OCI-LY3 (cell line): ENCODE results near the gene DAP.
A peak's percentile ranks its signal among the peaks of the same experiment; 100 is the strongest.

Experiments
- H2AFZ ChIP-seq: fragments of 200-600, 300-600 bp; shearing (Covaris generic); 2 replicates; pipeline ENCODE4 v1.6.0; 2014; ENCODE audit warnings: antibody characterized with exemption, low read depth, low read length
- H3K27ac ChIP-seq: fragments of 200-600, 300-600 bp; sonication (generic); 2 replicates; pipeline ENCODE4 v1.5.1; 2014; ENCODE audit warnings: mild to moderate bottlenecking, low read length, moderate library complexity, mixed read lengths
- H3K27me3 ChIP-seq: fragments of 200-600, 300-600 bp; sonication (generic); 2 replicates; pipeline ENCODE4 v1.6.1; 2014; ENCODE audit warnings: low read depth, low read length, mixed read lengths
- H3K36me3 ChIP-seq: fragments of 200-600, 300-600 bp; sonication (generic); replicated peaks from 2 replicates; pipeline ENCODE3; 2014; ENCODE audit warnings: low read depth, low read length, mixed read lengths
- H3K4me1 ChIP-seq: fragments of 300-600, 200-600 bp; sonication (generic); 2 replicates; pipeline ENCODE4 v1.6.1; 2014; ENCODE audit warnings: low read length, mixed read lengths
- H3K4me2 ChIP-seq: fragments of 200-600, 300-600 bp; sonication (generic); 2 replicates; pipeline ENCODE4 v1.6.1; 2014; ENCODE audit warnings: low read length, mixed read lengths
- H3K4me3 ChIP-seq: fragments of 300-600, 200-600 bp; sonication (generic); 2 replicates; pipeline ENCODE4 v1.5.1; 2014; ENCODE audit warnings: antibody characterized with exemption, mild to moderate bottlenecking, low read length, moderate library complexity
- H3K79me2 ChIP-seq: fragments of 300-600, 200-600 bp; shearing (Covaris generic); 2 replicates; pipeline ENCODE4 v1.6.1; 2014; ENCODE audit warnings: mild to moderate bottlenecking, low read length, mixed read lengths
- H3K9ac ChIP-seq: fragments of 300-600, 200-600 bp; shearing (Covaris generic); 2 replicates; pipeline ENCODE4 v1.6.0; 2014; ENCODE audit warnings: mild to moderate bottlenecking, low read length, moderate library complexity
- H3K9me3 ChIP-seq: fragments of 200-600, 300-600 bp; shearing (Covaris generic); 2 replicates; pipeline ENCODE4 v1.6.1; 2014; ENCODE audit warnings: low read length, mixed read lengths; ENCODE audit not compliant: insufficient read depth
- H4K20me1 ChIP-seq: fragments of 200-600, 300-600 bp; sonication (generic); 2 replicates; pipeline ENCODE4 v1.6.1; 2016; ENCODE audit warnings: low read length, mixed read lengths; ENCODE audit not compliant: insufficient read depth
- CTCF ChIP-seq: fragments of 200-600, 300-600 bp; sonication (generic); IDR thresholded peaks from 2 replicates; pipeline ENCODE4 v1.5.1; 2014; ENCODE audit warnings: antibody characterized with exemption, low read length, low read depth
- EZH2phosphoT487 ChIP-seq: fragments of 200-600 bp; shearing (Covaris generic); IDR thresholded peaks from 2 replicates; pipeline ENCODE4 v1.6.1; 2018; ENCODE audit warnings: antibody characterized with exemption, mixed run types, low read depth

DAP gene, protein sequence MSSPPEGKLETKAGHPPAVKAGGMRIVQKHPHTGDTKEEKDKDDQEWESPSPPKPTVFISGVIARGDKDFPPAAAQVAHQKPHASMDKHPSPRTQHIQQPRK

GRCh38 chr5:10761185-10761932 lies at the start of gene DAP:
Gene DAP, minus strand, starts transcription at chr5:10761234. Its CDS starts 166 bp downstream, at chr5:10761068.
- Histone ChIP-seq H3K4me2 (peak within 1 kb of the TSS; percentile 95), H3K9ac (peak within 1 kb of the TSS; percentile 84), H3K9me3 (no peaks in the 10 kb centered on the region), H3K27me3 (no peaks in the 10 kb centered on the region), H3K4me3 (peak within 1 kb of the TSS; percentile 99), H3K4me1 (peaks cover 26% of the 10 kb centered on the region), H3K79me2 (peaks cover 42% of the 10 kb centered on the region), H2AFZ (peak within 1 kb of the TSS; percentile 70; the same call in 1 of the 2 replicates), H3K36me3 (no peaks in the 10 kb centered on the region), H4K20me1 (peaks cover 17% of the 10 kb centered on the region; the same call in 1 of the 2 replicates), H3K27ac (peak within 1 kb of the TSS; percentile 68)
- TF ChIP-seq EZH2phosphoT487 (no peak), CTCF (no peak)

GRCh38 chr5:10808347-10809226 lies 47.6 kb upstream of the DAP start:
- no peaks in the 10 kb centered on the region for H3K79me2 ChIP-seq
- H2AFZ ChIP-seq, result no peak overlapping the region
- no peak overlapping the region for H3K4me3 ChIP-seq
- no peaks in the 10 kb centered on the region for H3K9me3 ChIP-seq
- no peak overlapping the region for H3K4me2 ChIP-seq
- TF ChIP-seq EZH2phosphoT487 (no peak), CTCF (no peak)
- H4K20me1 ChIP-seq, result no peaks in the 10 kb centered on the region
- H3K27ac ChIP-seq, result no peak overlapping the region
- H3K9ac ChIP-seq, result no peak overlapping the region
- no peaks in the 10 kb centered on the region for H3K27me3 ChIP-seq
- no peaks in the 10 kb centered on the region for H3K4me1 ChIP-seq
- no peaks in the 10 kb centered on the region for H3K36me3 ChIP-seq

GRCh38 chr5:10801931-10802666 lies 41.1 kb upstream of the DAP start:
- Histone ChIP-seq H3K27ac (no peak overlapping the region), H4K20me1 (no peaks in the 10 kb centered on the region), H3K9me3 (no peaks in the 10 kb centered on the region), H3K9ac (no peak overlapping the region), H3K36me3 (no peaks in the 10 kb centered on the region), H3K4me1 (no peaks in the 10 kb centered on the region), H3K27me3 (no peaks in the 10 kb centered on the region), H3K4me2 (no peak overlapping the region), H3K79me2 (no peaks in the 10 kb centered on the region), H3K4me3 (no peak overlapping the region), H2AFZ (no peak overlapping the region)
- TF ChIP-seq EZH2phosphoT487 (no peak), CTCF (no peak)
